ENCODE results near the gene FOXG1. TPM values are rescaled to one million over a fixed set of nuclear protein-coding genes. Genes with fewer than 3 reads are reported as not detected.

Gene FOXG1
- total RNA-seq, 2 donors from 2014 or later, result not detected

DNA sequence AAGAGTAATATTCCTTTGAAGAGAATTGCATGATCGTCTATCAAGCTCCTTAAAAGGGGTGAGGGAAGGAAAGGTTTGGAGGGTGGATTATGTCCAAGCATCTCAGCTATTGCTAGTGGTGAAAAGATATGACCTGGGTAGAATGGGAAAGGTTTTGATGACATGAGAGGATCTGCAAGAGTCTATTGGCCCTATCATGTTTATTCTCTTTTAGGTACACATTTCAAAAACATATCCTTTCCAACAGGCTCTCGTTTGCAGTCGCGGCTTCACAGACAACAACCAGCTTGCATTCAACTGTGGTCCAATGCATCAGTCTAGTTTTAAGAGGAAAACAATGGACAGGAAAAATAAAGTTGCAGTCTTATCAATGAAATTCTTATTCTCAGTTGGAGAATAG, 17.1 kb downstream of the FOXG1 start:
- H3K4me1 ChIP-seq, result peaks cover 9% of the 10 kb centered on the region
- peaks cover 0 to 27% of the 10 kb centered on the region in 2 donors for H3K27me3 ChIP-seq
- WGBS, 2 donors, result 3 to 9% methylated on average over 4 of the region's 4 CpGs
- no peak overlapping the region for H3K4me3 ChIP-seq
- DNase-seq (no peak), ATAC-seq (no peak)
- H3K36me3 ChIP-seq (replicated peaks in 1 of 2; ENCODE audit: insufficient read depth in 1 of 2, low read depth in 2 of 2), result no peaks in the 10 kb centered on the region
- no peak for TF ChIP-seq POLR2A (IDR thresholded peaks at IDR 0.05)
- TF ChIP-seq, protein P1, sequence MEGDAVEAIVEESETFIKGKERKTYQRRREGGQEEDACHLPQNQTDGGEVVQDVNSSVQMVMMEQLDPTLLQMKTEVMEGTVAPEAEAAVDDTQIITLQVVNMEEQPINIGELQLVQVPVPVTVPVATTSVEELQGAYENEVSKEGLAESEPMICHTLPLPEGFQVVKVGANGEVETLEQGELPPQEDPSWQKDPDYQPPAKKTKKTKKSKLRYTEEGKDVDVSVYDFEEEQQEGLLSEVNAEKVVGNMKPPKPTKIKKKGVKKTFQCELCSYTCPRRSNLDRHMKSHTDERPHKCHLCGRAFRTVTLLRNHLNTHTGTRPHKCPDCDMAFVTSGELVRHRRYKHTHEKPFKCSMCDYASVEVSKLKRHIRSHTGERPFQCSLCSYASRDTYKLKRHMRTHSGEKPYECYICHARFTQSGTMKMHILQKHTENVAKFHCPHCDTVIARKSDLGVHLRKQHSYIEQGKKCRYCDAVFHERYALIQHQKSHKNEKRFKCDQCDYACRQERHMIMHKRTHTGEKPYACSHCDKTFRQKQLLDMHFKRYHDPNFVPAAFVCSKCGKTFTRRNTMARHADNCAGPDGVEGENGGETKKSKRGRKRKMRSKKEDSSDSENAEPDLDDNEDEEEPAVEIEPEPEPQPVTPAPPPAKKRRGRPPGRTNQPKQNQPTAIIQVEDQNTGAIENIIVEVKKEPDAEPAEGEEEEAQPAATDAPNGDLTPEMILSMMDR (IDR thresholded peaks at IDR 0.05), result no peak
- intact Hi-C loops (cut with DNase I), result no loop called here
- no peaks in the 10 kb centered on the region for H3K9me3 ChIP-seq
- no peak overlapping the region for H3K27ac ChIP-seq

DNA sequence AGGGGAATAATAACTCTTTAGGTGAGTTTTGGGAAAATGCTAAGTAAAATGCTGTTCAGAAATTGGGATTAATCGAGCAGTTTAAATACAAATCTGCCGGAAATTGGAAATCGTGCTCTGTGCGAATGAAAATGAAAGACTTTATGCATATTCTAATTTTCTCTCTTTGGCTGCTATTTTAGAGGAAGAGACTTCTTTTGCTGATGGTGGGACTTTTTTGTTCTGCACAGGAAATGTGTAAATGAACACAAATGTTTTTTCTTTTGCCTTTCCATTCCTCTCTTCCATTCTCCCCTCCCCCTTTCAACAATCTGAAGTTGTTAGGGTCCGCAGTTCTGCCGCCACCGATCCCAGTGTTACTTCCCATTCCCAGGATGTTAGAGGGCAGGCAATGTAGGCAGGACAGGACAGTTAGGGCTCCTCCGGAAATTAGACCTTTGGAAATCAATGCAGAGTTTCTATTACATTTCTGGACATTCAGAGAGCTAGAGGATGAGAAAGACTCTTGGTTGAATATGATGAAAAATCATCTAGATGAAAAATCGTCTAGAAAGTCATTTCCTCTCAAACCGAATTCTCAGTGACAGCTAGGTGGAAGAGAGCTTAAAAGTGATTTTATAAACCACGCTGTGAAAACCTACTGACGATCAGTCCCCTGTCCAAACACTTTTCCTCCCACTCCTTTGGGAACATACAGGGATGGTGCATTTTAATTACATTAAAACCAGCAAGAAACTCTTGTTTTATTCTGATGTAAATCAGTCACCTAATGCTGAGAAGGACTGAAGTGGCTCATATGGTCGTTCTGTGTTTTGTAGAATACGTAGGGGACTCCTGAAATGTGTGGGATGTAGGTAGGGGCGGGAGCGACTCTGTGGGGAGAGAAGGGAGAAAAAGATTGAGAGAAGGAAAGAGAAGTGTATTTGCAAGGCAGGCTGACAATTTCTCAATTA, 17.8 kb downstream of the FOXG1 start:
- no peak for TF ChIP-seq POLR2A (IDR thresholded peaks at IDR 0.05)
- TF ChIP-seq, protein P1 (IDR thresholded peaks at IDR 0.05), result no peak
- no peak for DNase-seq
- Histone ChIP-seq H3K4me1 (peaks cover 9% of the 10 kb centered on the region), H3K9me3 (no peaks in the 10 kb centered on the region), H3K27me3 (peaks cover 0 to 27% of the 10 kb centered on the region in 2 donors), H3K27ac (no peak overlapping the region), H3K36me3 (replicated peaks in 1 of 2; ENCODE audit: insufficient read depth in 1 of 2, low read depth in 2 of 2) (no peaks in the 10 kb centered on the region), H3K4me3 (no peak overlapping the region)
- 8 to 10% methylated on average over 16 of the region's 16 CpGs for WGBS, 2 donors
- intact Hi-C loops (cut with DNase I), result no loop called here
- no peak for ATAC-seq

DNA sequence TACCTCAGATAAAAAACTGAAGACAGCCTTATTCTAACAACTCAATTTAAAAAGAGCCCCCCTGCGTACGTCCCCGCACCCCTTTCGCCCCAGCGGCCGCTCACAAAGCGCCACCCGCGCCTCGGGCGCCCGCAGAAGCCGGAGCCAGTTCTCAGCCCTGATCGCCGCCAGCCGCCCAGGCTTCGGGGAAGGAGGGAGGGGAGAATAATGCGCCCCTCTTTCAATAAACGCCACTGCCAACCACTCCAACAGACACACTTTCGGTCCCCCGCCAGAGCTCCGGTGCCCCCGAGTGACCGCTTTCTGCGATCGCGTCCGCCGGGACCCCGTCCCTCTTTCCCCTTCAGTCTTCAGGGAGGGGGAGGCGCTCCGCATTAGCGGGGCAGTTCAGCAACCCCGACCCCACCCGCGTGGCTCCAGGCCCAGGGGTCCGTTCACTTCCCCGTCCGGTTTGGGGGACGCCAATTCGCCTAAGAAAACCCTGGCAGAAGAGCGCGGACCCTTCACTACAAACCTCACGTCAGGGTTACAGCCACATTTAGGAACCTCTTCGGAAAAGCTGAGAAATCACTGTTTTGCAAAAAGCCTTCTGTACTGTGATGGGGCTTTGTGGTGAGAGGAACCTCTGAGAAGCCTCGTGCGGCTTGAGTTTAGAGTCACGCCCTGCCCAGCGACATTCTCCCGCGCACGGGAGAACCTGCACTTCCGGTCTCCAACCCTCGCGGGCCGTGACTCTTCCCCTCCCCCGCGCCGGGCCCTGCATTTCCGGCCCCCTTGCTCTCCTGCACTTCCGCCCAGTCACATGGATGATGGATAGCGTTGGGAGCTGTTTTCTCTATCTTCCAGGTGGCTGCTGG, 18.7 kb downstream of the FOXG1 start:
- intact Hi-C loops (cut with DNase I), result no loop called here
- no peak overlapping the region for H3K4me3 ChIP-seq
- ATAC-seq (no peak), DNase-seq (no peak)
- H3K36me3 ChIP-seq (replicated peaks in 1 of 2; ENCODE audit: insufficient read depth in 1 of 2, low read depth in 2 of 2), result no peaks in the 10 kb centered on the region
- no peaks in the 10 kb centered on the region for H3K9me3 ChIP-seq
- TF ChIP-seq POLR2A (IDR thresholded peaks at IDR 0.05), result no peak
- TF ChIP-seq, protein P1 (IDR thresholded peaks at IDR 0.05), result no peak
- WGBS, 2 donors, result 4 to 7% methylated on average over 44 to 62 of the region's 62 CpGs
- peaks cover 0 to 22% of the 10 kb centered on the region in 2 donors for H3K27me3 ChIP-seq
- H3K27ac ChIP-seq, result no peak overlapping the region
- peaks cover 9% of the 10 kb centered on the region for H3K4me1 ChIP-seq

DNA sequence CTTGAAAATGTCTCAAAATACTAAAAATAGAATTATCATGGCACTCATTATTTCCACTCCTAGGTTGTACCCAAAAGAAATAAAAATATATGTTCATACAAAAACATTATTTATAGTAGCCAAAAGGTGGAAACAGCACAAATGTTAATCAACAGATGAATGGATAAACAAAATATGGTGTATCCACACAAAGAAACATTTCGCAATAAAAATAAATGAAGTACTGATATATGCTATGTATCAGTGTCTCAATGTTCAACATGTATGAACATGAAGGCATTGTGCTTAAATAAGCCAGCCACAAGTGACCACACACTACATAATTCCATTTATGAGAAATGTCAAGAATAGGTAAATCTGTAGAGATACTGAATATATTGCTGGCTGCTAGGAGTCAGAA, 40.9 kb downstream of the FOXG1 start:
- no peak for TF ChIP-seq POLR2A (IDR thresholded peaks at IDR 0.05)
- TF ChIP-seq, protein P1 (IDR thresholded peaks at IDR 0.05), result no peak
- Histone ChIP-seq H3K9me3 (no peaks in the 10 kb centered on the region), H3K36me3 (replicated peaks in 1 of 2; ENCODE audit: insufficient read depth in 1 of 2, low read depth in 2 of 2) (no peaks in the 10 kb centered on the region), H3K27me3 (no peaks in the 10 kb centered on the region), H3K27ac (no peak overlapping the region), H3K4me3 (no peak overlapping the region), H3K4me1 (no peaks in the 10 kb centered on the region)
- DNase-seq, result no peak
- no peak for ATAC-seq
- WGBS, 2 donors, result 76 to 82% methylated on average over 1 of the region's 1 CpG
- intact Hi-C loops (cut with DNase I), result no loop called here

Data from body of pancreas (tissue), 4 donors.